Left kidney (tissue), 2 donors: ENCODE measurements around the gene MAP1B. TPM values are rescaled to one million over a fixed set of nuclear protein-coding genes. Genes with fewer than 3 reads are reported as not detected.
A peak's percentile ranks its signal among the peaks of the same experiment; 100 is the strongest.

Experiments
- DNase-seq: peaks from one replicate; pipeline ENCODE4 v3.0.0-alpha.2; 2013
- polyA plus RNA-seq: library from polyadenylated mRNA; unstranded; fragments of 120-200 nt; gene quantifications from one replicate; pipeline ENCODE4 v1.2.1, GENCODE V29; 2013; ENCODE audit not compliant: insufficient read length

MAP1B gene
- polyA plus RNA-seq, 1 donor, result 15.8 TPM

- DNase-seq, result no peak
Measured at GRCh38 chr5:72096602-72097188, 10.6 kb upstream of the MAP1B start.

GRCh38 chr5:72101828-72102227, 5.4 kb upstream of the MAP1B start:
- DNase-seq, result no peak

GRCh38 chr5:72106817-72107130, 501 bp upstream of the MAP1B start:
- DNase-seq, result no peak

- DNase-seq, result no peak
Measured at GRCh38 chr5:72107901-72108201, 576 bp downstream of the MAP1B start.

- DNase-seq, result peak; percentile 75
Measured at GRCh38 chr5:72108202-72109061, 1.2 kb downstream of the MAP1B start.

GRCh38 chr5:72109062-72109411, 1.8 kb downstream of the MAP1B start:
- no peak for DNase-seq

- DNase-seq, result no peak
Measured at GRCh38 chr5:72109625-72110024, 2.4 kb downstream of the MAP1B start.

GRCh38 chr5:72110394-72111013, 3.2 kb downstream of the MAP1B start:
- DNase-seq, result no peak

- no peak for DNase-seq
Measured at GRCh38 chr5:72112389-72112788, 5.1 kb downstream of the MAP1B start.

- DNase-seq, result no peak
Measured at GRCh38 chr5:72114629-72115028, 7.4 kb downstream of the MAP1B start.

GRCh38 chr5:72115296-72115695, 8.0 kb downstream of the MAP1B start:
- no peak for DNase-seq

- DNase-seq, result no peak
Measured at GRCh38 chr5:72117307-72117706, 10.0 kb downstream of the MAP1B start.

GRCh38 chr5:72121052-72121779, 13.9 kb downstream of the MAP1B start:
- DNase-seq, result no peak

- DNase-seq, result no peak
Measured at GRCh38 chr5:72121780-72122445, 14.6 kb downstream of the MAP1B start.

- DNase-seq, result no peak
Measured at GRCh38 chr5:72122602-72123001, 15.3 kb downstream of the MAP1B start.

GRCh38 chr5:72123764-72124376, 16.6 kb downstream of the MAP1B start:
- no peak for DNase-seq

- no peak for DNase-seq
Measured at GRCh38 chr5:72125271-72125940, 18.1 kb downstream of the MAP1B start.

- DNase-seq, result no peak
Measured at GRCh38 chr5:72125941-72126620, 18.8 kb downstream of the MAP1B start.

GRCh38 chr5:72126796-72127195, 19.5 kb downstream of the MAP1B start:
- DNase-seq, result no peak

- DNase-seq, result no peak
Measured at GRCh38 chr5:72129725-72130124, 22.4 kb downstream of the MAP1B start.

- DNase-seq, result no peak
Measured at GRCh38 chr5:72130351-72130761, 23.1 kb downstream of the MAP1B start.
